ENCODE measurements around the gene CENATAC.

GRCh38 chr11:119029069-119029339, 31.1 kb downstream of the CENATAC start:
- TF ChIP-seq CTCF (conservative IDR thresholded peaks at IDR 0.05; ENCODE audit: low read depth in 2 of 2) (no peak), EZH2phosphoT487 (IDR thresholded peaks at IDR 0.05; ENCODE audit: unreplicated experiment) (no peak), ETS1 (IDR thresholded peaks at IDR 0.05) (no peak), POLR2AphosphoS5 (IDR thresholded peaks at IDR 0.05; ENCODE audit: low read depth) (no peak), EZH2 (IDR thresholded peaks at IDR 0.05; ENCODE audit: low read depth, unreplicated experiment) (no peak), REST (IDR thresholded peaks at IDR 0.05; ENCODE audit: unreplicated experiment) (no peak), ZNF114 (CRISPR knock-in tag; IDR thresholded peaks at IDR 0.05) (no peak)

Data from GM23338 (cell line).